Retinal pigment epithelial cell (primary cell): ENCODE data around the gene SLC6A19.

ENCODE experiments used
- DNase-seq: peaks from one replicate; pipeline ENCODE4 v3.0.0-alpha.2; 2010; ENCODE audit warnings: low read depth
- H3K4me3 ChIP-seq: 2 replicates; pipeline ENCODE4 v1.5.1; 2011; ENCODE audit warnings: mild to moderate bottlenecking, low read length, control low read depth, moderate library complexity
- TF ChIP-seq, protein P1 (sequence below): conservative IDR thresholded peaks from 2 replicates; pipeline ENCODE4 v1.5.1; 2011; ENCODE audit warnings: low read depth, low read length, control low read depth, inconsistent platforms

The SLC6A19 gene

DNA sequence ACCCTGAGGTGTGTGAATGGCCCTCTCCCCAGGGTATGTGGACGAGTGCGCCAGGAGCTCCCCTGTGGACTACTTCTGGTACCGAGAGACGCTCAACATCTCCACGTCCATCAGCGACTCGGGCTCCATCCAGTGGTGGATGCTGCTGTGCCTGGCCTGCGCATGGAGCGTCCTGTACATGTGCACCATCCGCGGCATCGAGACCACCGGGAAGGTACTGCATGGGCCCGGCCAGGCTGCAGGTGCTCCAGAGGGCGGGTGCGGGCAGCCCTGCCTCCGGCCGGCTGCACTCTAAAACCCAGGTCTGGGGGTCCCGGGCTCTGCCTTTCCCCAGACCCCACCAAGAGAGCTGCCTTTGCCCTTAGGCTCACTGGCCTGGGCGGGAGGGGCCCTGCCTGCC, 10.9 kb downstream of the SLC6A19 start:
- TF ChIP-seq, protein P1, sequence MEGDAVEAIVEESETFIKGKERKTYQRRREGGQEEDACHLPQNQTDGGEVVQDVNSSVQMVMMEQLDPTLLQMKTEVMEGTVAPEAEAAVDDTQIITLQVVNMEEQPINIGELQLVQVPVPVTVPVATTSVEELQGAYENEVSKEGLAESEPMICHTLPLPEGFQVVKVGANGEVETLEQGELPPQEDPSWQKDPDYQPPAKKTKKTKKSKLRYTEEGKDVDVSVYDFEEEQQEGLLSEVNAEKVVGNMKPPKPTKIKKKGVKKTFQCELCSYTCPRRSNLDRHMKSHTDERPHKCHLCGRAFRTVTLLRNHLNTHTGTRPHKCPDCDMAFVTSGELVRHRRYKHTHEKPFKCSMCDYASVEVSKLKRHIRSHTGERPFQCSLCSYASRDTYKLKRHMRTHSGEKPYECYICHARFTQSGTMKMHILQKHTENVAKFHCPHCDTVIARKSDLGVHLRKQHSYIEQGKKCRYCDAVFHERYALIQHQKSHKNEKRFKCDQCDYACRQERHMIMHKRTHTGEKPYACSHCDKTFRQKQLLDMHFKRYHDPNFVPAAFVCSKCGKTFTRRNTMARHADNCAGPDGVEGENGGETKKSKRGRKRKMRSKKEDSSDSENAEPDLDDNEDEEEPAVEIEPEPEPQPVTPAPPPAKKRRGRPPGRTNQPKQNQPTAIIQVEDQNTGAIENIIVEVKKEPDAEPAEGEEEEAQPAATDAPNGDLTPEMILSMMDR, result no peak
- no peak for DNase-seq
- no peak overlapping the region for H3K4me3 ChIP-seq

DNA sequence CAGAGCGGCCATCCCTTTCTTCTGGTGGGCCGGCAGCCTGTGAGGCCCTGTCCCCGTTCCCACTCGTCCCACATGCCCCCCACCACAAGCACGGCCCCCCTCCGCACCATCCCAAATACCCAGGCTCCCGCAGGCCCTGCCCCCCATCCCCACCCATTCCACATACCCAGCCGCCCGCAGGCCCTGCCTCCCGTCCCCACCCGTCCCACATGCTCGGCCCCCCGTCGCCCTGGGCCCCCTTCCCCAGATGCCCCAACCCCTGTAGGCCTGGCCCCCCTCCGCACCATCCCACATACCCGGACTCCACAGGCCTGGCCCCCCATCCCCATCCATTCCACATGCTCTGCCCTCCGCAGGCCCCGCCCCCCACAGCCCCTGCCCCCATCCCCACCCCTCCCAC, 11.5 kb downstream of the SLC6A19 start:
- DNase-seq, result no peak

DNA sequence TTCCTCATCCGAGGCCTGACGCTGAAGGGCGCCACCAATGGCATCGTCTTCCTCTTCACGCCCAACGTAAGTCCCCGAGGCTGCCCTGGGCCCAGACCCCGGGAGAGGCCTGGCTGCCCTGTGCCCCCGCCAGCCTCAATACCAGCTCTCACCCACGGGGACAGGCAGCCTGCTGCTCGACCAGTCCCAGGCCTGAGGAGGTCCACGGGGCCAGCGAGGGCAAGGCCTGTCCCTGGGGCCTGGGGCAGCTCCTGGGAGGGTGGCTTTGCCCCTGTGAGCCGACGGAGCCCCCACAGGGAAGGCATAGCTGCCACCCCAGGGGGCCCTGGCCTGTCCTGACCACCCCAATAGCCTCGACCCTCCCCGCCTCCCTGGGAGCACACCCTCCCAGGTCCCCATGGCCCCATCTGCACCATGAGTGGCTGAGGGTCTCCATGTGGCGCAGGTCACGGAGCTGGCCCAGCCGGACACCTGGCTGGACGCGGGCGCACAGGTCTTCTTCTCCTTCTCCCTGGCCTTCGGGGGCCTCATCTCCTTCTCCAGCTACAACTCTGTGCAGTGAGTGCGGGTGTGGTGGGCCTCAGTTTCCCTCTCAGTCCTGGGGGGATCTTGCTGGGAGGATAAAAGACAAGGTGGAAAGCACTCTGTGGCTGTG, 12.2 kb downstream of the SLC6A19 start:
- no peak overlapping the region for H3K4me3 ChIP-seq
- no peak for DNase-seq
- TF ChIP-seq, protein P1, result no peak

More for the DNA sequence above, 11.5 kb downstream of the SLC6A19 start:
- H3K4me3 ChIP-seq, result no peak overlapping the region
- TF ChIP-seq, protein P1, result no peak

DNA sequence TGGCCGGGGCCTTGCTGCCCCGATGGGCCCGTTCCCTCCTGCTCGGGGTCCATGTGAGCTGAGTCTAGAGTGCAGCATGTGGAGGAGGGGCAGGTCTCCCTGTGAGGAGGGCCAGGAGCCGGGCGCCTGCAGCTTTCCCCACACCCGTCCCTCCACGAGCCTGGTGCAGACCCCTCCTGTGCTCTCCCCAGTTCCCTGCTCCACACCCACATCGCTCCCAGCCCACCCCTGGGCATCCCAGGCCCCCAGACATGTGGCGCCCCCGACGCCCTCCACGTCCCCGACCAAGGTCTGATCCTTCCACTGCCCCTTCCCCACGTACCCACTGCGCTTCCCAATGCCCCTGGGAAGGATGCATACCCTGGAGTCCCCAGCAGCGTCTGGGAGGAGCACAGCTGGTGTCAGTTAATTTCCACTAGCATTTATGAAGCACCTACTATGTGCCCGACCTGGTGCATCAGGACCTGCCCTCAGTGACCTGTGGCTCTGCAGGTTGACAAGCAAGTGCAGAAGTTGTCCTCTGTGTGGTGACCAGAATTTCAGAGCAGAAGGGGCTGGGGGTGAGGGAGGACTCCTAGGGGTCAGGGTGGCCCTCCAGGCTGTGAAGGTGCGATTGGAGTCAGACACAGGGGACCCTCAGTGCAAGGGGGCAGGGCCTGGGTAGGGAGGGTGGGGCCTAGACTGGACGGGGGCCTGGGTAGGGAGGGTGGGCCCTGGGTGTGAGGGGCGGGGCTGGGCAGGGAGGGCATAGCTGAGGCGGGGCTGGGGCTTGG, 13.0 kb downstream of the SLC6A19 start:
- no peak for DNase-seq
- TF ChIP-seq, protein P1, result no peak
- H3K4me3 ChIP-seq, result no peak overlapping the region

DNA sequence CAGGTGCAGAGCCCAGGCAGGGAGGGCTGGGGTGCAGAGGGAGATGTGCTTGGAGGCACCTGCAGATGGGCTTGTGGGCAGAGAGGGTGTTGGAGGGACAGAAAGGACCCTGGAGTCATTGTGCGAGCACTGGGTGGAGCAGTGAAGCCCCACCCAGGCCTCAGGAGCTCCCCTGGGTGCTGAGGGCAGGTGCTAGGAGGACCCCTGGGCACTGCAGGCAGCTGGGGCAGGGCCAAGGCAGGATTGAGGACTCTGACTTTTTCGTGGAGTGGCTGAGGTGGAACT, 13.5 kb downstream of the SLC6A19 start:
- DNase-seq, result no peak
- TF ChIP-seq, protein P1, result no peak
- no peak overlapping the region for H3K4me3 ChIP-seq

DNA sequence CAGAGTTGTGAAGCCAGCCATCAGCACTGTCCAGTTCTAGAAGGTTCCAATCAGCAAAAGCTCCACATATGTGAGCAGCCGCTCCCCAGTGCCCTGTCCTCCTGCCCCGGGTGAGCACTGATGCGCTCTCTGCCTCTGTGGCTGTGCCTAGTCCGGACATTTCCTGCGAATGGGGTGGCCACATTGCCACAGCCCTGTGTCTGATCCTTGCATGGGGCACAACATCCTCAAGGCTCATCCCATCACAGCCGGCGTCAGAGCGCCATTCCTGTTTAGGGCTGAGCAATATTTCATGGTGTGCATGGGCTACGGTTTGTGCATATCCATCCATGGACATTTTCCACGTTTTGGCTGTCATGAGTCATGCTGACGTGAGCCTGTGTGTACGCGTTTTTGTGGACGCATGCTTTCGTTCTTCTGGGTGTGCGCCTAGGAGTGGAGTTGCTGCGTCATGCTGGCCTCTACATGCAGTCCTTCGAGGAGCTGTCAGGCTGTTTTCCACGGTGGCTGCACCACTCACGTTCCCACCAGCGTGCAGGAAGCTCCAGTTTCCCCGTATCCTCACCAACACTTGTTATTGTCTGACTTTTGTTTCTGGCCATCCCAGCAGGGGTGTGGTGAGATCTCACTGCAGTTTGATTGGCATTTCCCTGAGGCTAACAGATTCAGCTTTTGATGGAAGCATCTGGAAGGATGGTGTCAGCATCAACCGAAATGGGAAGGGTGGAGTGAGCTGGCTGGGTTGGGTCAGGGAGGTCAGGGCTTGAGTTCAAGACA, 14.1 kb downstream of the SLC6A19 start:
- H3K4me3 ChIP-seq, result no peak overlapping the region
- TF ChIP-seq, protein P1, result no peak
- no peak for DNase-seq
